Endothelial cell of umbilical vein (primary cell): ENCODE measurements around the gene CDCA3.

Experiments used
- CTCF ChIP-seq, 2 donors: IDR thresholded peaks; 1 replicate in 1 of 2; 2 replicates in 1 of 2; pipeline ENCODE4 v1.5.1; 2011; ENCODE audit warnings: low read length in 2 of 2, mild to moderate bottlenecking in 2 of 2, moderate library complexity in 2 of 2, control low read depth in 1 of 2, inconsistent platforms in 1 of 2, low read depth in 1 of 2; ENCODE audit not compliant: insufficient read depth in 1 of 2; ENCODE audit errors: extremely low read depth in 1 of 2
- EZH2 ChIP-seq: IDR thresholded peaks from 2 replicates; pipeline ENCODE4 v1.6.1; 2012; ENCODE audit warnings: borderline replicate concordance, low read depth, mild to moderate bottlenecking, moderate library complexity, low read length, inconsistent platforms; ENCODE audit not compliant: severe bottlenecking
- FOS ChIP-seq: IDR thresholded peaks from 2 replicates; pipeline ENCODE4 v1.6.1; 2011; ENCODE audit warnings: mild to moderate bottlenecking, low read length, moderate library complexity, borderline replicate concordance; ENCODE audit not compliant: insufficient read depth
- GATA2 ChIP-seq: IDR thresholded peaks from 2 replicates; pipeline ENCODE4 v1.7.0; 2011; ENCODE audit warnings: low read depth, mild to moderate bottlenecking, moderate library complexity, mixed read lengths, low read length; ENCODE audit not compliant: insufficient read length, insufficient read depth
- JUN ChIP-seq: IDR thresholded peaks from 2 replicates; pipeline ENCODE4 v1.6.1; 2011; ENCODE audit warnings: borderline replicate concordance, low read depth; ENCODE audit not compliant: insufficient read length, insufficient read depth
- MAX ChIP-seq: IDR thresholded peaks from 2 replicates; pipeline ENCODE4 v1.6.1; 2011; ENCODE audit not compliant: insufficient read depth, insufficient read length
- MYC ChIP-seq: IDR thresholded peaks from one replicate; pipeline ENCODE4 v1.6.1; 2011; ENCODE audit warnings: mild to moderate bottlenecking, low read depth, low read length
- POLR2A ChIP-seq: IDR thresholded peaks from 2 replicates; pipeline ENCODE4 v1.6.1; 2012; ENCODE audit warnings: low read depth, mild to moderate bottlenecking, control low read depth, low read length
- POLR2AphosphoS5 ChIP-seq: IDR thresholded peaks from 2 replicates; pipeline ENCODE4 v1.6.1; 2012; ENCODE audit warnings: low read depth, mild to moderate bottlenecking, control low read depth, low read length, moderate library complexity; ENCODE audit not compliant: insufficient read depth

GRCh38 chr12:6883683-6884082 is 32.6 kb upstream of the CDCA3 start:
- TF ChIP-seq POLR2A (no peak), CTCF (IDR thresholded peaks at IDR 0.05; ENCODE audit: extremely low read depth in 1 of 2, insufficient read depth in 1 of 2, low read depth in 1 of 2, low read length in 2 of 2) (no peak), GATA2 (no peak), EZH2 (no peak), FOS (no peak), POLR2AphosphoS5 (no peak), JUN (no peak), MAX (no peak), MYC (no peak)
